Hematopoietic multipotent progenitor cell treated with erythropoietin and hydrocortisone succinate and interleukin-3 and kit ligand, for 6 days (in vitro differentiated cells): ENCODE measurements around the gene FIBCD1.
A peak's percentile ranks its signal among the peaks of the same experiment; 100 is the strongest.

ENCODE experiments used
- DNase-seq: peaks from one replicate; pipeline ENCODE4 v3.0.0-alpha.2; 2015

The FIBCD1 gene, protein sequence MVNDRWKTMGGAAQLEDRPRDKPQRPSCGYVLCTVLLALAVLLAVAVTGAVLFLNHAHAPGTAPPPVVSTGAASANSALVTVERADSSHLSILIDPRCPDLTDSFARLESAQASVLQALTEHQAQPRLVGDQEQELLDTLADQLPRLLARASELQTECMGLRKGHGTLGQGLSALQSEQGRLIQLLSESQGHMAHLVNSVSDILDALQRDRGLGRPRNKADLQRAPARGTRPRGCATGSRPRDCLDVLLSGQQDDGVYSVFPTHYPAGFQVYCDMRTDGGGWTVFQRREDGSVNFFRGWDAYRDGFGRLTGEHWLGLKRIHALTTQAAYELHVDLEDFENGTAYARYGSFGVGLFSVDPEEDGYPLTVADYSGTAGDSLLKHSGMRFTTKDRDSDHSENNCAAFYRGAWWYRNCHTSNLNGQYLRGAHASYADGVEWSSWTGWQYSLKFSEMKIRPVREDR

DNA sequence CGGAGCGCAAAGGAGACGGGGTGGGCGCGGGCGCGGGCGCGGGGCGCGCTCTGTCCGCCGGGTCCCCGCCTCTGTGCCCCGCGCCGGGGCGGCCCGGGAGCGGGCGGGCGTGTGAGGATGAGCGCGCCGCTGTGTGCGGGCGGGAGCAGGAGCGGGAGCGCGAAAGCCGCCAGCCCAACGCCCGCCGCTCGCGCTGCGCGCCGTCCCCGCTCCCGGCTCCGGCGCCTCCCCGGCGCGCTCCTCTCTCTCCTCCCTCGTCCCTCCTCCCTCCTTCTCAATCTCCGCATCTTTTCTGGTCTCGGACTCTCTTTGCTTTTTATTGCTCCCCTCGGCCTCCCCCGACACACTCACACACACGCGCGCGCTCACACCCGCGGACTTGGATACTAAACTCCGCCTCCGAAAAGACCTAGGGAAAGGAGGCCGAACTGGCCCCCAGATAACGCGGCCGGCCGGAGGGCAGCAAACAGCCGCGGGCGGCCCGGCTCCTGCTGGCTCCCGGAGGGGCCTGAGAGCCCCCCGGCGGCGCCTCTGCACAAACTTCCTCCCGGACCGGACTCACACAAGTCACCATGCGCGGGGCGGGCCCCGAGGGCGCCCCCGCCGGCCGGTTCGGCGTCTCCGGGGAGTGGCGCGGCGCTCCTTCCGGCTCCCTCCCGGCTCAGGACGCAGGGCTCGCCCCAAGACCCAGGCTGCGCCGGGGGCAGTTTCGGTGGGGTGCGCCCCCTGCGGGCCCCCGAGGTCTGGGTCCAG lies at the start of gene FIBCD1:
Gene FIBCD1, minus strand, starts transcription at position 596 of the 753 bp plus-strand sequence. CDS start 640 bp downstream, outside the sequence.
- peak; percentile 50 for DNase-seq

DNA sequence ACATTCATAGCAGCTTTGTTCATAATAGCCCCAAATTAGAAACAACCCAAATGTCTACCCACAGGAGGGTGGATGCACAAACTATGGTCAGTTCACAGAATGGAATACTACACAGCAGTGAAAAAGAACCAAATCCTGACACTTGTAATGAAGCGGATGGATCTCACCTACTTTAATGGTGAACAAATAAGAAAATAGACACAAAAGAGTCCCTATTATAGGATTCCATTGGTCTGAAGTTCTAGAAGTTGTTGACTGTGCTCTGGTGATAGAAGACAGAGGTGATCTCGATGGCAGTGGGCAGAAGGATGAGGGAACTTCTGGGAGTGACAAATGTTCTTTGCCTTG lies 49.3 kb upstream of the FIBCD1 start:
- DNase-seq: no peak

DNA sequence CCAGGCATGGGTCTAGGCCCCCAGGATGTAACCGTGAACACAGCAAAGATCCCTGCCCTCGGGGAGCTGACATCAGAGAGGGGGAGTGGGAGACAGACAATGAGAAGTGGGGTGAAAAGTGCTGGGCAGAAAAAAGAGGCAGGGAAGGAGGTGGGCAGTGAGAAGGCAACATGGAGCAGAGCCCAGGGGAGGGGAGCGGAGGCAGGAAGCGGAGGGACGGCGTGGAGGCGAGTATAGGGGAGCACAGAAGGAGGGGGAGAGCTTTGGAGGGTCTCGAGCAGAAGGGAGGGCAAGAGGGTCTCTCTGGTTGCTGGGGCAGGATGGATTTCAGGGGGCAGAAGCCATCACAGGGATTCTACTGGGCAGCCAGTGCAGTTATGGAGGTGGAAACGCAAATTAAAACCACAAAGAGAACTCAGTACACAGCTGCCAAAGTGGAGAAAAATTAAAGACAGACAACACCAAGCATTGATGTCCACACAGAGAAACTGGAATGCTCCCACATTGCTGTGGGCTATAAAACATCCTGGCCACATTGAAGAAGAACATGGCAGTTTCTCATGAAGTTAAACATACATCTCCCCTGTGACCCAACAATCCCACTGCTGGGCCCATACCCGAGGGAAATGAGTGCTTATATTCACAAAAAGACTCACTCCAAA lies 48.8 kb upstream of the FIBCD1 start:
- no peak for DNase-seq

DNA sequence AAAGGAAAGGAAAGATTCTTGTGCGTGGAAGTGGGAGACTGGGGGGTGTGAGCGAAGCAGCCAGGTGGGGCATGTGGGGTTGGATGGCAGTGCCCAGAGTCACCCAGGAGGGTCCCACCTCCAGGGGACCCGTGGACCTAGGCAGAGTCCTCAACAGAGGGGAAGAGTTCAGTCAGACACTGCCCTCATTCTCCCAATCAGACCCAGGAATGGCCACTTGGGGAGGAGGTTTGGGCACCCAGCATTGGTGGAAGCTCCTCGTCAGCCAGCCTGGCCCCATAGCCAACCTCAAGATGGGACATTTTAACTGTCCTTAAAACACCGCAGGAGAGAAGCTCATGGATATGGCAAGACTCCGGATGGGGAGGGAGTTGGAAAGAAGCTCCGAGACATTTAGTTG lies 48.0 kb upstream of the FIBCD1 start:
- DNase-seq: no peak

DNA sequence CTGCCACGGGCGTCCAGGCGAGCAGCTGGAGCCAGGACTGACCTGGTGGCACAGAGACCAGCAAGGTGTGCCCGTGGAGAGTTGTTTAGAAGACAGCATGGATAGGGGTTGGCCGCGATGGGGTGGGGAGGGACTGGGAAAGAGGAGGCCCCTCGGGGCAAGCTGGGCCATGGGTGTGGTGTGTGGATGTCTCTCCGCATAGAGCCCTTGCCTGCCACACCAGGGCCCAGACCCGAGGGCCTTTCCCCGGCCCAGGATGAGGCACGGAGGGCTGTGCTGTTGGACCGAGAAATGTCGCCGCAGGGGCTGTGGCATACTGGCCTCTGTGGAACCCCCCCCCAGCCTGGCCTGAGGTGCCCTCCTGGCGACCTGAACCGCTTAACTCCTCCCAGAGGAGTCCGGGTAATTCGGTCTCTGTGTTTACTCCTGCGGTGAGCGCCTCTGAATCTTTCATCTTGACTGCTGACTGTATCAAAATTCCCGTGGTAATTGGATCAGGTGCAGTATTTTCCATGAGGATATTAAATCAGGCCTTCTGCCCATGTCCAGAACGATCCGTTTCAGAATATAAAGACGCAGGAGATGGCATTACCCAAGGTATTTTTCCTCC lies 47.4 kb upstream of the FIBCD1 start:
- DNase-seq: no peak

DNA sequence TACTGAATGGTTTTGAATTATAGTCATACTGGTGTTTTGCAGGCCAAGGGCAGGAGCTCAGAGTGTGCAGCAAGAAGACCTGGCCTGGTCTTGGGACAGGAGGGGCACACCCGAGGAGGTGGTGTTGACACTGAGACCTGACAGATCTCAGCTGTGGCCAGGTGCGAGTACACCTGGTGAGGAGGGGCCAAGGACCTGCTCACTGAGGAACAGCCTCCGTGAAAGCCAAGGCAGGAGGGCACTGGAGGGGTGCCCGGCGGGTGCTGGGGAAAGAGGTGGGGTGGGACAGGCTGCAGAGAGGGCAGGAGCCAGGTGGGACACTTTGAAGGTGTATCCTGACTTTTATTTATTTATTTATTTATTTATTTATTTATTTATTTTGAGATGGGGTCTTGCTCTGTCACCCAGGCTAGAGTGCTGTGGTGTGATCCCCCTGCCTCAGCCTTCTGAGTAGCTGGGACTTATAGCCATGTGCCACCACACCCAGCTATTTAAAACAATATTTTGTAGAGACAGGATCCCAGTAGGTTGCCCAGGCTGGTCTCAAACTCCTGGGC lies 46.6 kb upstream of the FIBCD1 start:
- DNase-seq: no peak

DNA sequence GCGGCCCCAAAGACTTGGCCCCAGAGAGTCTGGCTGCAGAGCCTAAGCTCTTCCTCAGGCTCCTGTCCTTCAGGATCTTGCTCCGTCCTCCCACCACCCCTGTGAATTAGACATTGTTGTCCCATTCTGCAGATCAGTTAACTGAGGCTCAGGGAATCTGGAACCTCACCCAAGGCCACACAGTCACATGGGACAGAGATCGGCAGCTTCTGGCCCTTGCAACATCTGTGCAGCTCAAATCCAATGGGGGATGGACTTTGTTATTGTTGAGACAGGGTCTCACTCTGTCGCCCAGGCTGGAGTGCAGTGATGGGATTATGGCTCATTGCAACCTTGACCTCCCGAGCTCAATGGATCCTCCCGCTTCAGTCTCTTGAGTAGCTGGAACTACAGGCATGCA lies 46.0 kb upstream of the FIBCD1 start:
- DNase-seq: no peak

DNA sequence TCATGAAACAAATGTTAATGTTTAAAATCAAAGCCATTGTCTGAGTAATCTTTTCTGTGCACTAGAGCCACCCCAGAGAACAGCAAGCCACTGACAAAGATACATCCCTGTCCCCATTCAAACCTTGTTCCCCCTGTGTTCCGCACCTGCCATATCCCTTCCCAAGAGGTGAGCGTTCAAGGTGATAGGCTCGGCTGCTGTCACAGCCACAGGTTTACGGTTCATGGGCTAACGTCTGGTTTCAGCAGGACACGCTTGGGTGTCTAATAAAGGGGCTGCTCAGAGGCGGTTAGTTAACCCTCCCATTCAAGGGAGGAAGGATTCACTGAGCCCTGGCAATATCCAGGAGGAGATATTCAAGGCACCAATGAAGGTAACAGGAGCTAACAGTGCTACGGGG lies 45.5 kb upstream of the FIBCD1 start:
- DNase-seq: no peak

DNA sequence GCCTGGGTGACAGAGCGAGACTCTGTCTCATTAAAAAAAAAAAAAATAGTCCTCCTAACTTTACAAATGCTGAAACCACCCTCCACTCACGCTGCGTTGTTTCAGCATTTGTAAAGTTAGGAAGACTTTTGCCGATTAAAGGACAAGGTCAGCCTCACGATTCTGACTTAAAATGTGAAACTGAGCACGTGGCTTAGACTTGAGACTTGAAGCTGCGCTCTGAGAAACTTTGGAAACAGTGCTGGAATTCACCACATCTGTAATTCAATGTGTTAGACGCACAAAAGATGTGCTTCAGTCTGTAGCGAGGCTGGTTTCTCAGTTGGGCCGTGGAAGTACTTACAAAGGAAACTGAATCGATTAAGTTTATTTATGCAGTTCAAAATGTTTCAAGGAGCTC lies 44.9 kb upstream of the FIBCD1 start:
- no peak for DNase-seq

DNA sequence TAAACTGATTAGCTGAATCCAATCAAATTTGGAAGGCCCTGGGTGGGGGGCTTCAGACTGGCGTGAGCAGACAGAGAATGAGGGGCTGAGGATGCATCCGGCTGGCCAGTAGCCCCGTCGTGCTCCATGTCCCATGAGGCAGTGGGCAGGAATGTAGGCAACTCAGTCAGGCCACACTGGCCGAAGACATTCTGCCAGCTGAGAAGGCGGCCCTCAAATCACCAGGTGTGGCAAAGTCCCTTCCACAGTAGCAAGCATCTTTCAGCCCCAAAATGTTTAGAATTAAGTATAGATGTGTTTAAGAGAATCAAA lies 44.3 kb upstream of the FIBCD1 start:
- DNase-seq: no peak

DNA sequence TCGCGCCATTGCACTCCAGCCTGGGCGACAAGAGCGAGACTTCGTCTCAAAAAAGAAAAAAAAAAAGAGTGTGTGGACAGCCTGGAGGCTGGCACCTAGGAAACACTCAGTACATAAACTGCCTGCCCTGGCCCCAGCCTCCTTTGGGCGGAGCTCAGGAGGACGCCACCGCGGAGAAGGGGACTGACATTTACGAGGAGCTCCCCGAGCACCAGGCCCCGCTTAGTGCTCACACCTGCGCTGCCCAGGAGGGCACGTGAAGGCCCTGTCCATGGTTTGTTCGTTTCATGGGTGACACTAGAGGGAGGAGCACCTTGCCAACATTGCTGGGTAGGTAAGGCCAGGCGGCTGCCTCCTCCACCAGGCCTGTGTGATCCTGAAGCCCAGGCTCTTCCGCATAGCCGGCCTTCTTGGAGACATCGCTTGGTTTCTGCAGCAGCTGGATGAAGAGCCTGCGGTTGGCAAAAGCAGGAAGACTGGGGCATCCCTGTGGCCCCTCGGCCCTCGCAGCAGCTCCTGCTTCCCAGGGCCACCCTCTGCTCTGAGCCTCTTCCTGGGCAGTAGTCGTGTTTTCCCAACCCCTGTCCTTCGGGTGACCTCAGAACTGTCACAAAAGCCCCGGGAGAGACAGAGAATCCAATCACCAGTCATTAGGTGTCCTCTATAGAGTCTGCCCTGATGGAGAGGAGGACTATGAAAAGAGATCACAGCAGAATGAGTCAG lies 43.8 kb upstream of the FIBCD1 start:
- DNase-seq: no peak

DNA sequence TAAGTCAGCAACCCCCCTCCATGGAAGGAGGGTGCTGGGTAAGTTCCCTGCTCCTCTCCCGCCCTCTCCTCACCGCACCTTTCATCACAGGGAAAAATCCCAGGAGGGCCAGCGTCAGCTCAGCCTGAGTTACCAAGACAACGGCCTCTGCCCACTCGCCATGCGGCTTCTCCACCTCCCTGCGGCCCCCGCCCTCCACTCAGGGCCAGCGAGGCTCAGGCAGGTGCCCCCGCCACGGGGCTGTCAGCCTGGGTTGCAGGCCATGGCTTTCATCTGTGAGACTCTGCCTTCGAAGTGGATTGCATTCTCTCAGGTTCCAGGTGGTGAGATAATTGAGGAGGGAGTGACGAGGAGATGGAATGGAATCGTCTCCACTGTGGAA lies 42.7 kb upstream of the FIBCD1 start:
- DNase-seq: no peak

DNA sequence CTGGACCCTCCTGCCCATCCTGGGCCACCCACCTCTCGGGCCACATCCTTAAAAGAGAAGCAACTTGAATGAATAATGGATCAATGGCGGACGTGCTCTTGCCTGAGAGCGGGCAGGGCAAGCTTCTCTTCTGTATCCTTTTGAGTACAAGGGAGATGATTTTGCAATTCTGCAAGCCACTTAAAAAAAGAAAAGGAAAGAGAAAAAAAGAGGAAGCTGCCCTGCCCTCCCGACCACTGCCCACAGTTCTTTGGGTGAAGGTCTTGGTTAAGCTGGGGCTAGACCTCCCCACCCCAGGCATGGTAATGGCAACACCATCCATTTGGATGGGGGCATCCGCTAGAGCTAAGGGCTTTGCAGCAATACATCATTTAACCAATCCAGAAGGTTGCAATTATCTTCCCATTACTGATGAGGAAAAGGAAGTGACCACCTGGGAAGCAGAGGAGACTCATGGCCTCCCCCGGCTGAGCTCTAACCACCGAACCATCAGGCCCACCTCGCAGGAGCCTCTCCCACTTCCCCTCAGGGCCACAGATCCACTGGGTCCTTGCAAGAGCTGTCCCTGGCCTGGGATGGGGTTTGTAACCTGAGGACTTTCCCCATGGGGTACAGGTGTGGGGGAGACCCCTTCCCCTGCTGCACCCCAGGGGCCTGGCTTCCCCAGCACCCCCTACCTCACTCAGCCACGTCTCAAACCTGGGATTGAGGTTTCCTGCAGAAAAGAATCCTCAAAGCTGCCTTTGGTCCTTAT lies 42.1 kb upstream of the FIBCD1 start:
- peak; percentile 43 for DNase-seq

DNA sequence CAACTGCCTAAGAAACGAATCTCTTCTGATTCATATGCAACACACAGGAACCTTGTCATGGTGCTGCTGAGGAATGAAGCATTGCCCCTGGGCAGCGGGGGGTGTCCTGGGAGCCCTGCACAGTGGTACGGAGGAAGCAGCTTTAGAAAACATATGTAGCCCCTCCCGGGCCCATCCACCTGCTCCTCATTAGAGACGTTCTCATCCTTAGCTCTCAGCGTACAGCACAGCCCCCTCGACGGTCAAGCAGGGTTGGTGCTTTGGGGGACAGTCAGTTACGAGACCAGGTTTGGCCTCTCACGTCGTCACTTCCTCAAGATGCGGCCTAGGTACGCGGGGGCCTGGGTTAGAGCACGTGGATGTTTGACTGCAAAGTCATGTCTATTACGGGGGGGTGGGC lies 41.5 kb upstream of the FIBCD1 start:
- no peak for DNase-seq

DNA sequence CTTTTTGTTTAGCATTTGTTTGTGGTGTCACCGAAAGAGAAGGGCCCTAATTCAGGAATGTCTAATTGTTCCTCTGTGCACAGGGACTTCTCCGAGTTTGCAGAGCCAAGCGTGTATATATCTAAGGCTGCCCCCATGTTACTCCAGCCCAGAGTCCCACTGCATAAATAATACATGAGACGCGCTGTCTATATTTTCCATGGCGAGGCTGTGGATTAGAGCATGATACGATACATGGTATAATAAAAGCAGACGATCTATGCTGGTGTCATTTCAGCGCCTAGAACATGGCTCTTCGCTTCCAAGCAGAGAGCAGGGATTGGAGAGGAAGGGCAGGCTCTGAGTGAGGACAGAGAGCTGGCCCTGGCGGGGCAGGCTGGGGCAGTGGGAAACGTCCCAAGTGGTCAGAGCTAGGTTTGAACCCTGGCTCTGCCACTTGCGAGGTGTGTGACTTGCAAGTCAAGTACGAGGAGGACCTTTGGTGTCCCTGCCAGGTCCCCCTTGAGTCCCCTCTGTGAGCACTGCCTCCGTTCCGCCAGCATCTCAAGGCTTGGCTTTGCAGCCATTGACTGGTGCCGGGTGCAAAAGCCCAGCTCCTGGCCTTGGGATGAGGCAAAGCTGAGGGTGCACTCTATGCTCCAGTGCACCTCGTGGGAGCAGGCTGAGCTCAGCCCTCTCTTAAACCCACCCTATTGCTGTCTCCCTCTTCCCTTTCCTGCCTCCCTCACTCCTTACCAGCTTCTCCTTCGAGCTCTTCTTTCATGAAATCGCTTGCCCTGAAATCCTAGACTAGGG lies 40.7 kb upstream of the FIBCD1 start:
- DNase-seq: no peak

DNA sequence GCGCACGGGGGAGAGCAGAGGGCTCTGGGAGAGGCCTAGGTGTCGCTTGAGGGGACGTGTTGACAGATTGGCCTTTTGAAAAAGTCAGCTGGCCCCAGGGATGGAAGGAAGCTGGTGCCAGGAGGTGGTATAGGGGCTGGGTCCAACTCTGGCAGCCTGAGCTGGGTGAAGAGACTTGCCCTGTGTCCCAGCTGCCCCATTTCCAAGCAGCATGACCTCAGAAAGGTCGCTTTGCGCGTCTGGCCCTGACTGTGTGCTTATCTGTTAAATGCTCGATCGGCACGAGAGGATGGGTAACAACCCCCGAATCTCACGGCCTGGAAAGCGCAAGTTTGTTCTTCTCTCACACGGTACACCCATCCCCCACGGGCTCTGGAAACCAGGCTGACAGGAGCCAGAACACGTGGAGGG lies 38.8 kb upstream of the FIBCD1 start:
- no peak for DNase-seq

DNA sequence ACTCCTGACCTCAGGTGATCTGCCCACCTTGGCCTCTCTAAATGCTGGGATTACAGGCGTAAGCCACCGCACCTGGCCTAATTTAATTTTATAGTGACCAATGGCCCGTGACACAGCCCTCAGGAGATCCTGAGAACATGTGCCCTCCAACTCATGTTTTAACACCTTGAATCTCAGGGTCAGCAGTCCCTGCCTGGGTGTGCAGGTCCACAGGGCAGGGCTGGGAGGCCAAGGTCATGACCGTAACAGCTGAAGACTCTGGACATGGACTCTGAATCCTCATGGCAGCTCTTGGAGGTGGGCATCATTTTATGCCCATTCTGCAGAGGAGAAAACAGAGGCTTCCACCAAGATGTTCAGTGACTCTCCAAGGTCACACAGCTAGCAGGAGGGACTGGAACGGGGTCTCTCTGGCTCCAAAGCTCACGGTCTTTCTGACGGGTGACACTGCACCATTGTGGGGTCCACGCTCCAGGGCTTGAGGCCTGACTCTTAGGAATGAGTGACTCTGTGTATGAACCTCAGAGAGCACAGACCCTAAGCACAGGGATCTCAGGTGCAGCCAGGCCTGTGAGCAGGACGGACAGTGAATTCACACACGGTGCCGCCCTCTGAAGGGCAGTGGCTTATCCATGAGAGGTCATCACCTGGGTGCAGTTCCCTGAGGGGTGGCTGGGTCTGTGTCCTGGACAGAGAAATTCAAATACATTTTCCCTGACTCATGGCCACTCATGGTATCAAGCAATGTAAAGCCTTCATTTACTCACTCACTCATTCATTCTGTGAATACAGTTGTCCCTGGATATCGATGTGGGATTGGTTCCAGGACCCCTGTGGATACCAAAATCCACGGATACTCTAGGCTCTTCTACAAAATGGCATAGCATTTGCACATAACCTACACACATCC lies 37.1 kb upstream of the FIBCD1 start:
- DNase-seq: no peak

DNA sequence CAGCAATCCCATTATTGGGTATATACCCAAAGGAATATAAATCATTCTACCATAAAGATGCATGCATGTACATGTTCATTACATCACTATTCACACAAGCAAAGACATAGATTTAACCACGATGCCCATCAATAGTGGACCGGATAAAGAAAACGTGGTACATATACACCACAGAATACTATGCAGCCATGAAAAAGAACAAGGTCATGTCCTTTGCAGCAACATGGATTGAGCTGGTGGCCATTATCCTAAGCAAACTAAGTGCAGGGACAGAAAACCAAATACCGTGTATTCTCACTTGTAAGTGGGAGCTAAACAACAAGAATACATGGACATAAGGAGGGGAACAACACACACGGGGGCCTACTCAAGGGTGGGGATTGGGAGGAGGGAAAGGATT lies 36.1 kb upstream of the FIBCD1 start:
- no peak for DNase-seq

DNA sequence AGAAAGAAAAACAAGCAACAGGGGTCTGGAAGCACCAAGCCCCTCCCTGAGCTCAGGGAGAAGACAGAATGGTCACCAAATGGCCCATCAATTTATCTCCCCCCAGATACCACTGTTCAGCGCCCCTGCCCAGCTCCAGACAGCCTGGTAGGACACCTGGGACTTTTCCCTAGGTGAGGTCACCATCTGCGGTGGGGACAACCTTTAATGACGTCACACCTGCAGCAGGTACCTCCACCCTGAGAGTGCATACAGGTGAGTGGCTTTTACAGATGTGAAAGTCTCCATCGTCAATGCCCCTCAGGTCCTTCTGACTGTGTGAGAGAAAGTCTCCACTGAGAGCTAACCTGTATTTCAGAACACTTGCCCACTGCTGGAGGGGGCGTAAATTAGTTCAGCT lies 35.6 kb upstream of the FIBCD1 start:
- DNase-seq: no peak
